SK-N-SH (cell line): ENCODE results near the gene VAV1.

Source experiments
- CHD2 ChIP-seq: fragments of 150-350 bp; IDR thresholded peaks from 2 replicates; pipeline ENCODE4 v1.6.1; 2018; ENCODE audit warnings: low read length; ENCODE audit not compliant: partially characterized antibody
- CTCF ChIP-seq: fragments of 200-600 bp; sonication (generic); IDR thresholded peaks from 2 replicates; pipeline ENCODE4 v1.6.1; 2017; ENCODE audit warnings: antibody characterized with exemption, mild to moderate bottlenecking, moderate library complexity
- ZBTB33 ChIP-seq: IDR thresholded peaks from 2 replicates; pipeline ENCODE4 v1.4.0; 2012; ENCODE audit warnings: low read depth, borderline replicate concordance

- no peak for TF ChIP-seq CTCF
- TF ChIP-seq CHD2 = no peak
- no peak for TF ChIP-seq ZBTB33
Observed at GRCh38 chr19:6822311-6822670, 49.8 kb downstream of the VAV1 start.
